Measurements from ENCODE around the gene WNT2. TPM values are rescaled to one million over a fixed set of nuclear protein-coding genes. Genes with fewer than 3 reads are reported as not detected.
"Not testable (repeated sequence)": the region's sequence is repeated elsewhere in the genome, so short reads cannot be mapped to it uniquely, and the experiment has no call there.

Gene WNT2
- polyA plus RNA-seq, 3 donors, result 0.65 to 1.3 (median 0.76) TPM

- no peak for DNase-seq (ENCODE audit: extremely low read depth in 1 of 11, low read depth in 9 of 11, low spot score in 4 of 11)
Observed at GRCh38 chr7:117319181-117319580, 3.7 kb downstream of the WNT2 start.

GRCh38 chr7:117313582-117313981, 9.3 kb downstream of the WNT2 start:
- DNase-seq (ENCODE audit: extremely low read depth in 1 of 11, low read depth in 9 of 11, low spot score in 4 of 11), result no peak

- DNase-seq (ENCODE audit: extremely low read depth in 1 of 11, low read depth in 9 of 11, low spot score in 4 of 11), result no peak
Observed at GRCh38 chr7:117312593-117313580, 10.0 kb downstream of the WNT2 start.

- DNase-seq (ENCODE audit: extremely low read depth in 1 of 11, low read depth in 9 of 11, low spot score in 4 of 11), result no peak
Observed at GRCh38 chr7:117308891-117309290, 14.0 kb downstream of the WNT2 start.

GRCh38 chr7:117302396-117302795, 20.5 kb downstream of the WNT2 start:
- no peak for DNase-seq (ENCODE audit: extremely low read depth in 1 of 11, low read depth in 9 of 11, low spot score in 4 of 11)

GRCh38 chr7:117300506-117300905, 22.4 kb downstream of the WNT2 start:
- not testable (repeated sequence) for DNase-seq (ENCODE audit: extremely low read depth in 1 of 11, low read depth in 9 of 11, low spot score in 4 of 11)

GRCh38 chr7:117297606-117298005, 25.3 kb downstream of the WNT2 start:
- DNase-seq (ENCODE audit: extremely low read depth in 1 of 11, low read depth in 9 of 11, low spot score in 4 of 11), result no peak

GRCh38 chr7:117296066-117296465, 26.8 kb downstream of the WNT2 start:
- no peak for DNase-seq (ENCODE audit: extremely low read depth in 1 of 11, low read depth in 9 of 11, low spot score in 4 of 11)

GRCh38 chr7:117285826-117286225, 37.0 kb downstream of the WNT2 start:
- DNase-seq (ENCODE audit: extremely low read depth in 1 of 11, low read depth in 9 of 11, low spot score in 4 of 11), result no peak

GRCh38 chr7:117284692-117285091, 38.2 kb downstream of the WNT2 start:
- no peak for DNase-seq (ENCODE audit: extremely low read depth in 1 of 11, low read depth in 9 of 11, low spot score in 4 of 11)

GRCh38 chr7:117283779-117284178, 39.1 kb downstream of the WNT2 start:
- no peak for DNase-seq (ENCODE audit: extremely low read depth in 1 of 11, low read depth in 9 of 11, low spot score in 4 of 11)

- no peak for DNase-seq (ENCODE audit: extremely low read depth in 1 of 11, low read depth in 9 of 11, low spot score in 4 of 11)
Observed at GRCh38 chr7:117283371-117283770, 39.5 kb downstream of the WNT2 start.

- DNase-seq (ENCODE audit: extremely low read depth in 1 of 11, low read depth in 9 of 11, low spot score in 4 of 11), result no peak
Observed at GRCh38 chr7:117282239-117282812, 40.5 kb downstream of the WNT2 start.

- DNase-seq (ENCODE audit: extremely low read depth in 1 of 11, low read depth in 9 of 11, low spot score in 4 of 11), result no peak
Observed at GRCh38 chr7:117281562-117281961, 41.3 kb downstream of the WNT2 start.

GRCh38 chr7:117279931-117280557, 42.8 kb downstream of the WNT2 start:
- no peak for DNase-seq (ENCODE audit: extremely low read depth in 1 of 11, low read depth in 9 of 11, low spot score in 4 of 11)

- no peak for DNase-seq (ENCODE audit: extremely low read depth in 1 of 11, low read depth in 9 of 11, low spot score in 4 of 11)
Observed at GRCh38 chr7:117279203-117279602, 43.7 kb downstream of the WNT2 start.

GRCh38 chr7:117278040-117278439, 44.8 kb downstream of the WNT2 start:
- DNase-seq (ENCODE audit: extremely low read depth in 1 of 11, low read depth in 9 of 11, low spot score in 4 of 11), result no peak

- no peak for DNase-seq (ENCODE audit: extremely low read depth in 1 of 11, low read depth in 9 of 11, low spot score in 4 of 11)
Observed at GRCh38 chr7:117277576-117277975, 45.3 kb downstream of the WNT2 start.

- DNase-seq (ENCODE audit: extremely low read depth in 1 of 11, low read depth in 9 of 11, low spot score in 4 of 11), result no peak
Observed at GRCh38 chr7:117274951-117275350, 47.9 kb downstream of the WNT2 start.

- peak in 4 of 11 donors; percentile 5 to 27 (median 10) for DNase-seq (ENCODE audit: extremely low read depth in 1 of 11, low read depth in 9 of 11, low spot score in 4 of 11)
Observed at GRCh38 chr7:117273814-117274225, 49.0 kb downstream of the WNT2 start.

Data from renal cortex interstitium (tissue), 11 donors.